ENCODE measurements around the gene BUB1.
"Not testable (repeated sequence)": the region's sequence is repeated elsewhere in the genome, so short reads cannot be mapped to it uniquely, and the experiment has no call there.

BUB1 gene

DNA sequence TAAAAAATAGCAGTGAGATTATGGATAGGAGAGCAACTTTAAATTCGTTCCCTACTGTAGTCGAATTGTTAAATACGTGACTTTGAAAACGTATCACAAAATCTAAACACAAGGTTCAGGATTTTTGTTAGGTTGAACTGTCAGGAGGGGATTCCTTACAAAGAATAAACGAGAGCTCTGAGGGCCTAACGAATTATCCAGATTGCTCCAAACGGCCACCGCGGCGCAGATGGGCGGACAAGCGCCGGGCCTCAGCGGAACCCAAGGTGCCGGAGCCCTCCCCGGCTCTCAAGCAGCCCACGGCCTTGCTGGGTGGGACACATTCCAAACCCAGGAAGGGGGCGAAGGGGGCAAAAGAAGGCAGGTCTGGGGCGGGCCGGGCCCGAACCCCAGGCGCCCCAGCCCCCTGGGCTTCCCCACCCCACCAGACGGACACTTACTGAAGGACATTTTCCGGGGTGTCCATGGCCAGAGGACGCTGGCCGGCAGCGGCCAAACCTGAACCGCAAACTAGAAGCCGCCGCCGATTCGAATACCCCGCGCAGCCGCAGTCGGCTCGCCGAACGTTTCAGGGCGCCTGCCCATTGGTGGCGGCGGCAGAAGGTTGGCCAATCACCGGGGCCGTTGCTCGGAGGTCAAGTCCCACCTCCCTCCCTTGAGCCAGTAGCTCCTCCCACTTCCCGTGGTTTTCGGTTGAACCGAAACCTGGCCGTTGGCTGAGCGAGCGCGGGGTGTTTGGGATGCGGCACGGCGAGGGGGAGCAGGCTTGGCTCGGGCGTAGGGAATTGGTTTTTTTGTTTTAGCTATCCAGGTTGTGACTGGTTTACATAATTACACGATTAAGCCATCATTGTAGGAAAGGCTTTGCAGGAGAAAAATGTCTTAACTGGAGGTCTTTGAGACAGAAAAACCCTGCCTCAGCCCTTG, at the start of gene BUB1:
BUB1 (minus strand) TSS at position 534 of the 927 bp plus-strand sequence; CDS start at position 466, 68 bp downstream.
- ATAC-seq (peak; percentile 94), DNase-seq (peak; percentile 97)

- DNase-seq (no peak), ATAC-seq (no peak)
Observed at GRCh38 chr2:110726285-110726684, 48.4 kb upstream of the BUB1 start.

DNA sequence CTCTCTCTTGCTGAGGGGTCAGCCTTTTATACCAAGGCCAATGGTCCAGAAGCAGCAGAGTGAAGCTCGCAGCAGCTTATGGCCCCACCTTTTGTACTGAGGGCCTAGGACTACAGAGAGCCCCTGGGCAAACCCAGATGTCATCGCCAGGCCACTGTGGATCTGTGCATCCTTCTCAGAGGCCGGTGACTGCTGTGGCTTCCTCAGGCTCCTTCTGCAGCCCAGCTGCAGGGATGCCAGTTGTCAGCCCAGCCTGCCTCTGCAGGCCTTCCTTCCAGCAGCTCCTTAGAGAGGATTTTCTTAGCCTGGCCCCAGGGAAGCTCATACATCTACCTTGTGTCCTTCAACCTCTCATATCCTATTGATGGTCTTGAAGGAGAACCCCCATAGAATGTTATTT, 48.0 kb upstream of the BUB1 start:
- ATAC-seq: no peak
- no peak for DNase-seq

DNA sequence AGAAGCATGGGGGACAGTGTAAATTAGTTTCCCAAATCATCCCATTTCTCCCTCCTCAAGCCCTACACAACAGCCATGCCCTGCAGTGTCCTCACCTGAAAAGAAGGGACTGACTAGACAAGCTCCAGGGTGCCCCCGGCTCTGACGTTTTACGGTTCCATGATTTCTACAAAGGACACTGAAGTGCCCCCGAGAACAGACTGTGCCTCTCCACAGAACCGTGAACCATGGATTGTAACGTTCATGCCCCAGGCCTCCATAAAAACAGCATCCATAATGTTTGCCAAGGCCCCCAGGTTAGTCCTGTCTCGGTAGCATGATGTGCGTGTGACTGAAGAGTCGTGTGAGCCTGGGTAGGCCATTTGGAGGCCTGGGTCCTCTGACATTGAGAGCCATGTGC, 47.5 kb upstream of the BUB1 start:
- ATAC-seq: no peak
- DNase-seq: no peak

- ATAC-seq (no peak), DNase-seq (no peak)
Observed at GRCh38 chr2:110724820-110725219, 47.0 kb upstream of the BUB1 start.

- DNase-seq (no peak), ATAC-seq (no peak)
Observed at GRCh38 chr2:110720547-110720946, 42.7 kb upstream of the BUB1 start.

DNA sequence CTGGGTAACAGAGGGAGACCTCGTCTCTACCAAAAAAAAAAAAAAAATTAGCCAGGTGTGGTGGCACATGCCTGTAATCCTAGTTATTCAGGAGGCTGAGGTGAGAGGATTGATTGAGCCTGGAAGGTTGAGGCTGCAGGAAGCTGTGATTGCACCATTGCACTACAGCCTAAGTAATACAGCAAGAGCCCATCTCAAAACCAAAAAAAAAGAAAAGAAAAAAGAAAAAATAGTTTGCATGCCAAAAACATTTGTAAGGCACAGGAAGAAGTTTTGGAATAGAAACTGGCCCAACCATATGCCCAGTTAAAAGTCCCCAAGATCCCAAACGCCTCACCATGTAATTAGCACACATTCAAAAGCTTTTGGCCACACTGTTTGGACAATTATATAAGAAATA, 41.1 kb upstream of the BUB1 start:
- DNase-seq (no peak), ATAC-seq (no peak)

DNA sequence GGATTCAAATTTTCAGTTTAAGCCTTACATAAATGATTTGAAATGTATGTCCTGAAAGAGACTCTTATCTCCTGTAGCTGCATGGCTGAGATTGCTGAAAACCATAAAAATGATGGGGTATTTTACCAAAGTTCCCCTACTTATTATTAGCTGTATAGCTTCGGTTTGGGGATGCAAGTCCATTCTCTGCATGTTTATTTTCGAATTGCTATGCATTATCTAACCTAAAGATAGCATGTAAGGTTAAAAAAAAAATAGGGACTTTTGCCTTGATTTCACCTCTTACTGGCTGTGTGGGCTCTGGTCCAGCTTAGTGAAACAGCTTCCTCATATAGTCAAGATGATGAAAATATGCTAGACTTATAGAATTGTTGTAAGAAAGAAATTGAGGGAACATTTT, 40.5 kb upstream of the BUB1 start:
- DNase-seq: no peak
- ATAC-seq: no peak

DNA sequence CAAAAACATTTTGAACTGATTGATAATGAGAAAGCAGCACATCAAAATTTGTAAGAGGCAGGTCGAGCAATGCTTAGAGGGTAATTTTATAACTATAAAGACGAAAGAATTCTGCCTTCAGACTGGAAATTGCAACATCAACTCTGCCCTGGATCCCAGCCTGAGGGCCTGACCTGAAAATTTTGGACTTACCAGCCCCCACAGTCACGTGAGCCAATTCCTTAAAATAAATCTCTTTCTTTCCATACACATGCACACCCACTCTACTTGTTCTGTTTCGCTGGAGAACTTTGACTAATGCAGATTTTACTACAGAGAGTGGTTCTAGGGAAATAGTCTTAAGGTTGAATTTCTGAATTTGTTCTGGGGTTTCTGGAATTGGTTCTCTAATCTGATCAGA, 39.9 kb upstream of the BUB1 start:
- DNase-seq: no peak
- no peak for ATAC-seq

- no peak for ATAC-seq
- no peak for DNase-seq
Observed at GRCh38 chr2:110716959-110717645, 39.2 kb upstream of the BUB1 start.

DNA sequence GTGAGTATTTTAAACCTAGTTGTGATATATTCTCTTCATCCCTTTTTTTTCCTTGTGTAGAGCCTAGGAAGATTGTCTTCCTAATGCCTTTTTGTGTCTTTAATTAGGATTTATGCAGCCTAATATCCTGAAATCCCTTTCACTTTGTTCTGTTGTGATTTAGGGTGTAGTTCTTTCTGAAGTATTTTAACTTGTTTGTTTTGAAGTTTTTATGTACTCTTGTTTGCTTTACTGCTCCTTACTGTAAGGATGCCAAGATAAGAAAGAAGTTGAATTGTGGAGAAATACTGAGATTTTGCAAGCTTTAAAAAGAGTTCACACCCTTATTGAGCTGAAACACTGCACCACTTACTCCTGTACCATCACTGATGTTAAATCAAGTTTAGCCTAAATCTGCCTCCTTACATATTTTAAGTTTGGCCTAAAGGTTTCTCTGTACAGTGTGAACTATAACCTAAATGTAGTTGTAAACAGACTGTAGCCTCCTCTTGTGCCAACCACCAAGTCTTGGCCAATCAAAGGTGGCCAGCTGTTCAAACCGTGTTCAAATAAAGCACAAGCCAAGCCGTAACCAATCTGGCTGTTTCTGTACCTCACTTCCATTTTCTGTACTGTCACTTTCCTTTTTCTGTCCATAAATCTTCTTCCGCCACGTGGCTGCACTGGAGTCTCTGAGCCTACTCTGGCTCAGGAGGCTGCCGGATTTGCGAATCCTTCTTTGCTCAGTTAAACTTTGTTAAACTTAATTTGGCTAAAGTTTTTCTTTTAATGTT, 36.8 kb upstream of the BUB1 start:
- no peak for ATAC-seq

GRCh38 chr2:110713513-110714362, 35.9 kb upstream of the BUB1 start:
- no peak for DNase-seq
- ATAC-seq: peak; percentile 90

More for the DNA sequence above, 36.8 kb upstream of the BUB1 start:
- no peak for DNase-seq

DNA sequence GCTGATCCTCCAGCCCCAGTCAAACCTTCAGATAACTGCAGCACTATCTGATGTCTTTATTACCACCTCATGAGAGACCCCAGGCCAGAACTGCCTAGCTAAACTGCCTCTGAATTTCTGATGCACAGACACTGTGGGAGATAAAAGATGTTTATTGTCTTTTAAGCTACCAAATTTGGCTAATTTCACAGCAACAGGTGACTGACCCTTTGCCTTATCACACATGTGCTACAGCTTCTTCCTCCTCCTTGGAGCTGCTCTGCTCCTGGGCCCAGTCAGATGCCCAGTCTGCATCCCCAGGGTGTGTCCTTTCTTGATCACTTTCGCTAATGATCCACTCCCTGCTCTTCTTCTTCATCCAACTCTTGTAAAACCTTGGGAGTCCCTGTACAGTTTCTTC, 34.9 kb upstream of the BUB1 start:
- no peak for ATAC-seq
- DNase-seq: no peak

DNA sequence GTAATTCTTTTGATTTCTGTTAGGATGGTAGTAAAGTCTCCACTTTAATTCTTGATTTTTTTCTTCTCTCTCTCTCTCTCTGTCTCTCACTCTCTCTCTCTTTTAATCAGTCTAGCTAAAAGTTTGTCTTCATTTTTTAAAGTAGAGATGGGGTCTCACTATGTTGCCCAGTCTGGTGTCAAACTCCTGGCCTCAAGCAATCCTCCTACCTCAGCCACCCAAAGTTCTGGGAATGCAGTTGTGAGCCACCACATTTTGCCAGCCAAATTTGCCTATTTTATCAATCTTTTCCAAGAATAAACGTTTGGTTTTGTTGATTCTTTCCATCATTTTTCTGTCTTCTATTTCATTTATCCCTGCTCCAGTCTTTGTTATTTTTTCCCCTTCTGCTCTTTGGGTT, 30.6 kb upstream of the BUB1 start:
- DNase-seq (no peak), ATAC-seq (no peak)

- DNase-seq: no peak
- ATAC-seq: no peak
Observed at GRCh38 chr2:110707386-110707965, 29.6 kb upstream of the BUB1 start.

- no peak for DNase-seq
- ATAC-seq: no peak
Observed at GRCh38 chr2:110702514-110703380, 24.9 kb upstream of the BUB1 start.

GRCh38 chr2:110698253-110698652, 20.4 kb upstream of the BUB1 start:
- not testable (repeated sequence) for ATAC-seq, DNase-seq

GRCh38 chr2:110695146-110695898, 17.5 kb upstream of the BUB1 start:
- ATAC-seq, DNase-seq: not testable (repeated sequence)

- DNase-seq (no peak), ATAC-seq (no peak)
Observed at GRCh38 chr2:110691612-110692258, 13.9 kb upstream of the BUB1 start.
